ENCODE results near the gene SHLD2.
"Not testable (repeated sequence)": the region's sequence is repeated elsewhere in the genome, so short reads cannot be mapped to it uniquely, and the experiment has no call there.

Gene SHLD2

GRCh38 chr10:87222789-87223188, 127.8 kb downstream of the SHLD2 start:
- not testable (repeated sequence) for DNase-seq

- DNase-seq, result not testable (repeated sequence)
Measured at GRCh38 chr10:87225148-87225547, 130.1 kb downstream of the SHLD2 start, which contains the start of gene NUTM2A. Gene NUTM2A, plus strand, starts transcription at chr10:87225448. Its CDS starts 383 bp downstream, at chr10:87225831.

GRCh38 chr10:87228247-87228646, 133.2 kb downstream of the SHLD2 start:
- not testable (repeated sequence) for DNase-seq

- DNase-seq, result not testable (repeated sequence)
Measured at GRCh38 chr10:87229211-87229610, 134.2 kb downstream of the SHLD2 start.

- DNase-seq, result not testable (repeated sequence)
Measured at GRCh38 chr10:87234854-87235253, 139.8 kb downstream of the SHLD2 start.

- DNase-seq, result not testable (repeated sequence)
Measured at GRCh38 chr10:87237244-87237643, 142.2 kb downstream of the SHLD2 start.

GRCh38 chr10:87239346-87239808, 144.4 kb downstream of the SHLD2 start:
- DNase-seq, result not testable (repeated sequence)
